GM12891 (cell line): Measurements from ENCODE around the gene NAV2.

ENCODE experiments used
- POLR2AphosphoS5 ChIP-seq: IDR thresholded peaks from 2 replicates; pipeline ENCODE4 v1.6.1; 2011; ENCODE audit warnings: low read depth, low read length, control low read depth
- SPI1 ChIP-seq: IDR thresholded peaks from 2 replicates; pipeline ENCODE4 v1.6.1; 2011; ENCODE audit warnings: low read depth, low read length, control low read depth
- TAF1 ChIP-seq: IDR thresholded peaks from 2 replicates; pipeline ENCODE4 v1.6.1; 2011; ENCODE audit warnings: low read depth, low read length, control low read depth

- TF ChIP-seq POLR2AphosphoS5 (no peak), SPI1 (no peak), TAF1 (no peak)
Measured at GRCh38 chr11:19711911-19712280, 741 bp upstream of the NAV2 start.
